KMS-11 (cell line): ENCODE data around the gene CRACDL.

Experiments used
- H2AFZ ChIP-seq: fragments of 200-600 bp; sonication (generic); 2 replicates; pipeline ENCODE4 v1.6.1; 2016; ENCODE audit warnings: antibody characterized with exemption, mixed run types, low read depth
- H3K27ac ChIP-seq: fragments of 200-600 bp; sonication (generic); 2 replicates; pipeline ENCODE4 v1.6.1; 2016; ENCODE audit warnings: mild to moderate bottlenecking, mixed run types
- H3K27me3 ChIP-seq: fragments of 200-600 bp; sonication (generic); 2 replicates; pipeline ENCODE4 v1.6.1; 2017; ENCODE audit warnings: mild to moderate bottlenecking, low read depth, mixed run types, moderate library complexity; ENCODE audit not compliant: insufficient read depth
- H3K36me3 ChIP-seq: fragments of 200-600 bp; sonication (generic); 2 replicates; pipeline ENCODE4 v1.6.1; 2017; ENCODE audit warnings: mild to moderate bottlenecking, mixed run types; ENCODE audit not compliant: insufficient read depth
- H3K4me1 ChIP-seq: fragments of 200-600 bp; sonication (generic); 2 replicates; pipeline ENCODE4 v1.6.1; 2016; ENCODE audit warnings: mild to moderate bottlenecking, low read depth, mixed run types; ENCODE audit not compliant: poor library complexity, severe bottlenecking
- H3K4me2 ChIP-seq: fragments of 200-600 bp; sonication (generic); 2 replicates; pipeline ENCODE4 v1.7.0; 2016; ENCODE audit warnings: mild to moderate bottlenecking, mixed run types
- H3K4me3 ChIP-seq: fragments of 200-600 bp; sonication (generic); IDR thresholded peaks from 2 replicates; pipeline ENCODE4 v1.6.1; 2017; ENCODE audit warnings: low read depth, low read length, mixed read lengths; ENCODE audit not compliant: insufficient read depth
- H3K79me2 ChIP-seq: fragments of 200-600 bp; sonication (generic); 2 replicates; pipeline ENCODE4 v1.6.1; 2016; ENCODE audit warnings: low read depth, mixed run types; ENCODE audit not compliant: insufficient read depth
- H3K9ac ChIP-seq: fragments of 200-600 bp; sonication (generic); 2 replicates; pipeline ENCODE4 v1.6.1; 2016; ENCODE audit warnings: mild to moderate bottlenecking, mixed run types
- H4K20me1 ChIP-seq: fragments of 200-600 bp; sonication (generic); 2 replicates; pipeline ENCODE4 v1.6.1; 2016; ENCODE audit warnings: mild to moderate bottlenecking, mixed run types; ENCODE audit not compliant: insufficient read depth
- TF ChIP-seq, protein P1 (sequence below): fragments of 200-600 bp; sonication (generic); conservative IDR thresholded peaks from 2 replicates; pipeline ENCODE4 v1.6.1; 2017; ENCODE audit warnings: low read depth, mild to moderate bottlenecking, antibody characterized with exemption, low read length, moderate library complexity, mixed read lengths

Gene CRACDL

GRCh38 chr2:98771721-98772524 lies 164.1 kb downstream of the CRACDL start:
- H3K27me3 ChIP-seq: no peaks in the 10 kb centered on the region
- H2AFZ ChIP-seq: peak overlapping the region; percentile 68
- no peaks in the 10 kb centered on the region for H4K20me1 ChIP-seq
- peak overlapping the region; percentile 40 for H3K27ac ChIP-seq
- H3K4me3 ChIP-seq: peak overlapping the region; percentile 53
- TF ChIP-seq, protein P1, sequence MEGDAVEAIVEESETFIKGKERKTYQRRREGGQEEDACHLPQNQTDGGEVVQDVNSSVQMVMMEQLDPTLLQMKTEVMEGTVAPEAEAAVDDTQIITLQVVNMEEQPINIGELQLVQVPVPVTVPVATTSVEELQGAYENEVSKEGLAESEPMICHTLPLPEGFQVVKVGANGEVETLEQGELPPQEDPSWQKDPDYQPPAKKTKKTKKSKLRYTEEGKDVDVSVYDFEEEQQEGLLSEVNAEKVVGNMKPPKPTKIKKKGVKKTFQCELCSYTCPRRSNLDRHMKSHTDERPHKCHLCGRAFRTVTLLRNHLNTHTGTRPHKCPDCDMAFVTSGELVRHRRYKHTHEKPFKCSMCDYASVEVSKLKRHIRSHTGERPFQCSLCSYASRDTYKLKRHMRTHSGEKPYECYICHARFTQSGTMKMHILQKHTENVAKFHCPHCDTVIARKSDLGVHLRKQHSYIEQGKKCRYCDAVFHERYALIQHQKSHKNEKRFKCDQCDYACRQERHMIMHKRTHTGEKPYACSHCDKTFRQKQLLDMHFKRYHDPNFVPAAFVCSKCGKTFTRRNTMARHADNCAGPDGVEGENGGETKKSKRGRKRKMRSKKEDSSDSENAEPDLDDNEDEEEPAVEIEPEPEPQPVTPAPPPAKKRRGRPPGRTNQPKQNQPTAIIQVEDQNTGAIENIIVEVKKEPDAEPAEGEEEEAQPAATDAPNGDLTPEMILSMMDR: no peak
- peak overlapping the region; percentile 44; the same call in 1 of the 2 replicates for H3K9ac ChIP-seq
- peak overlapping the region; percentile 58 for H3K4me2 ChIP-seq
- H3K36me3 ChIP-seq: no peaks in the 10 kb centered on the region
- H3K79me2 ChIP-seq: no peaks in the 10 kb centered on the region
- H3K4me1 ChIP-seq: peaks cover 41% of the 10 kb centered on the region

GRCh38 chr2:98771264-98771663 lies 164.8 kb downstream of the CRACDL start:
- TF ChIP-seq, protein P1: no peak
- Histone ChIP-seq H3K4me2 (peak overlapping the region; percentile 58), H3K36me3 (no peaks in the 10 kb centered on the region), H3K4me3 (peak overlapping the region; percentile 53), H3K27ac (no peak overlapping the region), H2AFZ (peak overlapping the region; percentile 68), H3K9ac (no peak overlapping the region), H3K27me3 (no peaks in the 10 kb centered on the region), H3K4me1 (peaks cover 47% of the 10 kb centered on the region), H4K20me1 (no peaks in the 10 kb centered on the region), H3K79me2 (no peaks in the 10 kb centered on the region)

- Histone ChIP-seq H3K4me1 (peaks cover 61% of the 10 kb centered on the region), H4K20me1 (no peaks in the 10 kb centered on the region), H3K36me3 (no peaks in the 10 kb centered on the region), H3K27ac (no peak overlapping the region), H2AFZ (no peak overlapping the region), H3K9ac (no peak overlapping the region), H3K79me2 (no peaks in the 10 kb centered on the region), H3K4me2 (no peak overlapping the region), H3K4me3 (no peak overlapping the region), H3K27me3 (no peaks in the 10 kb centered on the region)
- TF ChIP-seq, protein P1: no peak
Observed at GRCh38 chr2:98769784-98770183, 166.2 kb downstream of the CRACDL start.

DNA sequence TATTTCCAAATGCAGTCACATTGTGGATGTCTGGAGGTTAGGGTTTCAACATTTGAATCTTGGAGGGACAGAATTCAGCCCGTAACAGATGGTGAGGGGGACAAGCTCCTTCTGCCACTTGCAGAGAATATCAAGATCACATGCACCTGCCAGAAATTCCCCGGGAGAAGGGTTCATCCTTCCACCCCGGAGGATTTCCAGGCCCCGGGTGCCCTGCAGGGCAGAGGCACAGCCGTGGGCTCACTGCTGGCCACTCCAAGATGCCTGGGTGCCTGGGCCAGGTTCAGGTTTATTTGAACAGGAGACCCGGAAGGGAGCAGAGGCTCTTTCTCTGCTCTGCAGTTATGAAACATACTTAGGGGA lies 166.9 kb downstream of the CRACDL start:
- TF ChIP-seq, protein P1: no peak
- no peak overlapping the region for H3K4me3 ChIP-seq
- peak overlapping the region; percentile 5; the same call in 1 of the 2 replicates for H3K27ac ChIP-seq
- no peaks in the 10 kb centered on the region for H3K36me3 ChIP-seq
- peaks cover 63% of the 10 kb centered on the region for H3K4me1 ChIP-seq
- H3K9ac ChIP-seq: no peak overlapping the region; the same call in 1 of the 2 replicates
- peak overlapping the region; percentile 45; the same call in 1 of the 2 replicates for H2AFZ ChIP-seq
- peak overlapping the region; percentile 68; the same call in 1 of the 2 replicates for H3K4me2 ChIP-seq
- no peaks in the 10 kb centered on the region for H4K20me1 ChIP-seq
- H3K27me3 ChIP-seq: no peaks in the 10 kb centered on the region
- H3K79me2 ChIP-seq: no peaks in the 10 kb centered on the region
